ENCODE data around the gene AFF3. TPM values are rescaled to one million over a fixed set of nuclear protein-coding genes. Genes with fewer than 3 reads are reported as not detected.

Gene AFF3
- total RNA-seq, 1 experiment from 2014 or later, result not detected

GRCh38 chr2:100013892-100014677, 128.3 kb downstream of the AFF3 start:
- no peaks in the 10 kb centered on the region for H3K9me2 ChIP-seq (ENCODE audit: insufficient read depth)
- POLR2A ChIA-PET (ENCODE audit: unreplicated experiment), result no interaction called here
- peaks cover 52% of the 10 kb centered on the region for H3K27me3 ChIP-seq (ENCODE audit: insufficient read depth, low read depth)
- H3K27ac ChIP-seq, result no peak overlapping the region
- BruUV-seq (replicated peaks), result no TSS peak
- TF ChIP-seq EZH2 (IDR thresholded peaks at IDR 0.05; ENCODE audit: low read depth), result no peak
- TF ChIP-seq CTCF (conservative IDR thresholded peaks at IDR 0.05), result no peak
- H3K9me3 ChIP-seq (ENCODE audit: insufficient read depth, low read depth), result no peaks in the 10 kb centered on the region
- H3K36me3 ChIP-seq (ENCODE audit: low read depth), result no peaks in the 10 kb centered on the region
- CTCF ChIA-PET, result no interaction called here
- no peaks in the 10 kb centered on the region for H3F3A ChIP-seq (ENCODE audit: insufficient read depth, low read depth)
- no peaks in the 10 kb centered on the region for H3K4me1 ChIP-seq (replicated peaks; ENCODE audit: insufficient read depth)
- DNase-seq, result peak in 1 of 2 experiments; percentile 1
- H3K4me3 ChIP-seq, result no peak overlapping the region
- H3K79me2 ChIP-seq (ENCODE audit: low read depth), result no peaks in the 10 kb centered on the region
- no peaks in the 10 kb centered on the region for H4K20me1 ChIP-seq (ENCODE audit: insufficient read depth)
- H2AFZ ChIP-seq, result no peak overlapping the region; the same call in 1 of the 2 replicates
- intact Hi-C loops (cut with micrococcal nuclease; ENCODE audit: unreplicated experiment), result no loop called here
- H3K4me2 ChIP-seq, result no peak overlapping the region

- ChIA-PET CTCF (no interaction called here), POLR2A (ENCODE audit: unreplicated experiment) (no interaction called here)
- Histone ChIP-seq H3K27ac (no peak overlapping the region), H4K20me1 (ENCODE audit: insufficient read depth) (no peaks in the 10 kb centered on the region), H3F3A (ENCODE audit: insufficient read depth, low read depth) (no peaks in the 10 kb centered on the region), H3K27me3 (ENCODE audit: insufficient read depth, low read depth) (peaks cover 53% of the 10 kb centered on the region), H3K4me1 (replicated peaks; ENCODE audit: insufficient read depth) (no peaks in the 10 kb centered on the region), H3K9me3 (ENCODE audit: insufficient read depth, low read depth) (no peaks in the 10 kb centered on the region), H3K9me2 (ENCODE audit: insufficient read depth) (no peaks in the 10 kb centered on the region), H3K4me2 (no peak overlapping the region), H3K4me3 (no peak overlapping the region), H3K79me2 (ENCODE audit: low read depth) (no peaks in the 10 kb centered on the region), H3K36me3 (ENCODE audit: low read depth) (no peaks in the 10 kb centered on the region), H2AFZ (no peak overlapping the region)
- no TSS peak for BruUV-seq (replicated peaks)
- TF ChIP-seq CTCF (conservative IDR thresholded peaks at IDR 0.05), result no peak
- no peak for TF ChIP-seq EZH2 (IDR thresholded peaks at IDR 0.05; ENCODE audit: low read depth)
- intact Hi-C loops (cut with micrococcal nuclease; ENCODE audit: unreplicated experiment), result no loop called here
- DNase-seq, result no peak
Measured at GRCh38 chr2:100012561-100012960, 129.8 kb downstream of the AFF3 start.

- Histone ChIP-seq H2AFZ (no peak overlapping the region), H3K79me2 (ENCODE audit: low read depth) (no peaks in the 10 kb centered on the region), H3K9me3 (ENCODE audit: insufficient read depth, low read depth) (no peaks in the 10 kb centered on the region), H3K4me1 (replicated peaks; ENCODE audit: insufficient read depth) (no peaks in the 10 kb centered on the region), H3K27me3 (ENCODE audit: insufficient read depth, low read depth) (peaks cover 65% of the 10 kb centered on the region), H3K27ac (no peak overlapping the region), H3F3A (ENCODE audit: insufficient read depth, low read depth) (no peaks in the 10 kb centered on the region), H3K36me3 (ENCODE audit: low read depth) (no peaks in the 10 kb centered on the region), H4K20me1 (ENCODE audit: insufficient read depth) (no peaks in the 10 kb centered on the region), H3K4me3 (no peak overlapping the region), H3K9me2 (ENCODE audit: insufficient read depth) (no peaks in the 10 kb centered on the region), H3K4me2 (no peak overlapping the region)
- ChIA-PET POLR2A (ENCODE audit: unreplicated experiment) (no interaction called here), CTCF (no interaction called here)
- BruUV-seq (replicated peaks), result no TSS peak
- TF ChIP-seq CTCF (conservative IDR thresholded peaks at IDR 0.05) (no peak), EZH2 (IDR thresholded peaks at IDR 0.05; ENCODE audit: low read depth) (no peak)
- no peak for DNase-seq
- intact Hi-C loops (cut with micrococcal nuclease; ENCODE audit: unreplicated experiment), result no loop called here
Measured at GRCh38 chr2:100011272-100011731, 131.1 kb downstream of the AFF3 start.

Data from PC-9 (cell line).